ENCODE measurements around the gene RAG2.

DNA sequence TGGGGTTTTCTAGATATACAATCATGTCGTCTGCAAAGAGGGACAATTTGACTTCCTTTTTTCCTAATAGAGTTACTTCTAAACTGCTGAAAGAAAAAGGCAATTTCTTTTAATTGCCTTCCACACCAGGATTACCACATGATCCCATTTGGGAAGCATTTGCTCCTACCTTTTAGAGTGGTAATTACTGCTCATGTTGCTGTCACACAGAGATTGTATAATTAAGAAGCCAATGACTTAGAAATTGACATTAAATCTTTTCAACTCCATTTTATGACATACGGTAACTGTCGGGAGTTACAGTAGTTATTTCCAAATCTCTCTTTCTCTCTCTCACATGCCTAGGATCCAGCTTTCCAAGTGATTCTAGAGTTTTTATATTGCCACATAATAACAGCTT is 17.8 kb upstream of the RAG2 start:
- TF ChIP-seq, protein P1, sequence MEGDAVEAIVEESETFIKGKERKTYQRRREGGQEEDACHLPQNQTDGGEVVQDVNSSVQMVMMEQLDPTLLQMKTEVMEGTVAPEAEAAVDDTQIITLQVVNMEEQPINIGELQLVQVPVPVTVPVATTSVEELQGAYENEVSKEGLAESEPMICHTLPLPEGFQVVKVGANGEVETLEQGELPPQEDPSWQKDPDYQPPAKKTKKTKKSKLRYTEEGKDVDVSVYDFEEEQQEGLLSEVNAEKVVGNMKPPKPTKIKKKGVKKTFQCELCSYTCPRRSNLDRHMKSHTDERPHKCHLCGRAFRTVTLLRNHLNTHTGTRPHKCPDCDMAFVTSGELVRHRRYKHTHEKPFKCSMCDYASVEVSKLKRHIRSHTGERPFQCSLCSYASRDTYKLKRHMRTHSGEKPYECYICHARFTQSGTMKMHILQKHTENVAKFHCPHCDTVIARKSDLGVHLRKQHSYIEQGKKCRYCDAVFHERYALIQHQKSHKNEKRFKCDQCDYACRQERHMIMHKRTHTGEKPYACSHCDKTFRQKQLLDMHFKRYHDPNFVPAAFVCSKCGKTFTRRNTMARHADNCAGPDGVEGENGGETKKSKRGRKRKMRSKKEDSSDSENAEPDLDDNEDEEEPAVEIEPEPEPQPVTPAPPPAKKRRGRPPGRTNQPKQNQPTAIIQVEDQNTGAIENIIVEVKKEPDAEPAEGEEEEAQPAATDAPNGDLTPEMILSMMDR (IDR thresholded peaks at IDR 0.05), result no peak
- no peak for TF ChIP-seq ZFX (IDR thresholded peaks at IDR 0.05; ENCODE audit: borderline replicate concordance)
